Keratinocyte (primary cell): ENCODE data around the gene NR5A1.

ENCODE experiments used
- EZH2 ChIP-seq: IDR thresholded peaks from one replicate; pipeline ENCODE4 v1.6.1; 2012; ENCODE audit warnings: inconsistent platforms, mild to moderate bottlenecking, low read length, moderate library complexity
- TF ChIP-seq, protein P1 (sequence below), 3 experiments: IDR thresholded peaks in 1 of 3; conservative IDR thresholded peaks in 1 of 3; optimal IDR thresholded peaks in 1 of 3; 2 replicates in 2 of 3; 3 replicates in 1 of 3; pipeline versions ENCODE3 to v1.5.1; 2011; ENCODE audit warnings: low read length in 3 of 3, mild to moderate bottlenecking in 3 of 3, moderate library complexity in 2 of 3, control low read depth in 1 of 3, inconsistent platforms in 1 of 3; ENCODE audit not compliant: insufficient read depth in 2 of 3; ENCODE audit errors: extremely low read depth in 1 of 3

DNA sequence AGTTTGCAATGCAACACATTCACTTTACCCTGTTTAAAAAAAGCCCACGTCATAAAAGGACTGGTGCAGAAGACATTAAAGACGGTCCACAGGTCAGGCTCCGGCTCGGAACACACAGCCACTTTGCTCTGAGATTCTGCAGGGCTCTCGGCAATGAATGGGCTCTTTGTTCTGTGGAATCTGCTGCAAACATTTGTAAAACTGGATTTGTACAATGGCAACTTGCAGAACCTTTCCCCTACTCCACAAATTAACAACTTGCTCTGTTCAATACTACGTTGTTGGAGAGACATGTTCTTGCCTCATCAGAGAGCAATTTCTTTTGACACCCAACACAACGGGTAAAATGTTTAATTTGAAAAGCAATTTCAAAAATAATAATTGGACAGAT lies 13.0 kb upstream of the NR5A1 start:
- TF ChIP-seq, protein P1, sequence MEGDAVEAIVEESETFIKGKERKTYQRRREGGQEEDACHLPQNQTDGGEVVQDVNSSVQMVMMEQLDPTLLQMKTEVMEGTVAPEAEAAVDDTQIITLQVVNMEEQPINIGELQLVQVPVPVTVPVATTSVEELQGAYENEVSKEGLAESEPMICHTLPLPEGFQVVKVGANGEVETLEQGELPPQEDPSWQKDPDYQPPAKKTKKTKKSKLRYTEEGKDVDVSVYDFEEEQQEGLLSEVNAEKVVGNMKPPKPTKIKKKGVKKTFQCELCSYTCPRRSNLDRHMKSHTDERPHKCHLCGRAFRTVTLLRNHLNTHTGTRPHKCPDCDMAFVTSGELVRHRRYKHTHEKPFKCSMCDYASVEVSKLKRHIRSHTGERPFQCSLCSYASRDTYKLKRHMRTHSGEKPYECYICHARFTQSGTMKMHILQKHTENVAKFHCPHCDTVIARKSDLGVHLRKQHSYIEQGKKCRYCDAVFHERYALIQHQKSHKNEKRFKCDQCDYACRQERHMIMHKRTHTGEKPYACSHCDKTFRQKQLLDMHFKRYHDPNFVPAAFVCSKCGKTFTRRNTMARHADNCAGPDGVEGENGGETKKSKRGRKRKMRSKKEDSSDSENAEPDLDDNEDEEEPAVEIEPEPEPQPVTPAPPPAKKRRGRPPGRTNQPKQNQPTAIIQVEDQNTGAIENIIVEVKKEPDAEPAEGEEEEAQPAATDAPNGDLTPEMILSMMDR (optimal IDR thresholded peaks at IDR 0.05 in 1 of 3, IDR thresholded peaks at IDR 0.05 in 1 of 3, conservative IDR thresholded peaks at IDR 0.05 in 1 of 3; ENCODE audit: extremely low read depth in 1 of 3, insufficient read depth in 2 of 3, low read length in 3 of 3) = no peak
- TF ChIP-seq EZH2 = no peak
